Activated gamma-delta T cell treated with anti-CD3 and anti-CD28 coated beads, Interleukin-2, amount 50 U/mL, for 16 hours (primary cell): ENCODE measurements around the gene DIAPH2.
"Not testable (repeated sequence)": the region's sequence is repeated elsewhere in the genome, so short reads cannot be mapped to it uniquely, and the experiment has no call there.

Experiments used
- DNase-seq: peaks from one replicate; pipeline ENCODE4 v3.0.0-alpha.2; 2020; ENCODE audit warnings: low read depth

Gene DIAPH2

GRCh38 chrX:96684339-96685209, at the start of gene DIAPH2:
Gene DIAPH2 (plus strand): TSS chrX:96684842.
- DNase-seq = peak; percentile 48

DNA sequence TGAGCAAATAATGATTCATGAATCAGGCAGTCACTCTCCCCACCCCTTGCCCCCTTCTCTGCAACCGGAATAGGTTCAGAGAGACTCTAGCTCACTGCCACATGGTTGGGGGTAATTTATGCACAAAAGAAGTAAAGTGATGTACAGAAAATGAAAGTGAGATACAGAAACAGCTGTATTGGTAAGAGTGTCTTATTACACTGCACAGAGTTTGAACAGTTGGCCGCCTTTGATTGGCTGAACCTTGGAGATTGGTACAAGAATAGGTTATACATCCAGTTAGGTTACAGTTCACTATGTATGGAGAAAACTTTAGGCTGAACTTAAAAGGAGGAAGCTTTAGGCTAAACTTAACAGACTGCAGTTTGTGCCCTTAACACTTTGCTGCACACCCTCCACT, 34.6 kb upstream of the DIAPH2 start:
- no peak for DNase-seq

DNA sequence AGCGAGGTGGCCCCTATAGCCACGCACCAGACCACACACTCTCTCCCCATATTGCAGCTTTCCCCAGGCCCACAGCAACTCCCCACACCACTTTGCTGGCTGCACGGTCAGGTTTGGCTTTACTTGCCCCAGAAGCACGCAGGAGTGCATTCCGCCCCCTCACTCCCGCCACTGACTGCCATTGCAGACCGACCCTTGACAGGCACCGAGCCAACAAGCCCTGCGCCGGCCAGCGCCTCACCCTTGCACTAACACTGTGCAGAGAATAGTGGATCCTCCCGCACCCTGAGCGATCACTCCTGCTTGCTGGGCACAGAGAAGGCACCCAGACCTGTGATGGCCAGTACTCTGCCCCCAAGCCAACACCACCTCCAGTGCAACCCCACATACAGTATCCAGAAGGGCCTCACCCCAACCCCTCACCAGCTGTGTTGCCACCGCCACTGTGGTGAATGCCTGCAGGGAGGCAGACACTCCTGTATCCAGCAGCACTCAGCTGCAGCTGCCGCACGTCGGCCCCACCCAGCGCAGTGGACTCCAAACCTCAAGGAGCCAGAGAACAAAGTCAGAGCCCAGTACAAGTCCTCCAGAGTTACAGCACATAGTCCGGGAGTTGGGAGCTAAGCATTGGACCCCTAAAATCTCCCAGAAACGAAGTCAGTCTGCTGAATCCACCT, 28.6 kb upstream of the DIAPH2 start:
- no peak for DNase-seq

GRCh38 chrX:96682516-96682915, 2.1 kb upstream of the DIAPH2 start:
- no peak for DNase-seq

DNA sequence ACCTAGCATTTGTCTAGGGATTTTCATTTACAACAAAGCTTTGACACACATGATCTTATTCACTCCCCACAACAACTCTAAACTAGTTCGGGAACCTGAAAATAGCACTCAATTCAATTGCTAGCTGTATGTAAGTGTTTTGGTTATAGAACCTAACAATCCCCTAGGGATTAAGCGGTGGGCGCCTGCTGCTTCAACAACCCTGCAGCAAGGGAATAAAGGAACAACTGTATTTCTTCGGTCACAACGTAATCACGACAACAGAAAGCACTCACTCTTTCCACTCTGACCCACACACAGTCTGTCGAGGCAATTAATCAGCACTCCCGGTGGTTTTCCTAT, 674 bp upstream of the DIAPH2 start:
- no peak for DNase-seq

GRCh38 chrX:96685210-96686099, 813 bp downstream of the DIAPH2 start:
- DNase-seq = no peak

- DNase-seq = no peak
Measured at GRCh38 chrX:96687776-96688175, 3.1 kb downstream of the DIAPH2 start.

DNA sequence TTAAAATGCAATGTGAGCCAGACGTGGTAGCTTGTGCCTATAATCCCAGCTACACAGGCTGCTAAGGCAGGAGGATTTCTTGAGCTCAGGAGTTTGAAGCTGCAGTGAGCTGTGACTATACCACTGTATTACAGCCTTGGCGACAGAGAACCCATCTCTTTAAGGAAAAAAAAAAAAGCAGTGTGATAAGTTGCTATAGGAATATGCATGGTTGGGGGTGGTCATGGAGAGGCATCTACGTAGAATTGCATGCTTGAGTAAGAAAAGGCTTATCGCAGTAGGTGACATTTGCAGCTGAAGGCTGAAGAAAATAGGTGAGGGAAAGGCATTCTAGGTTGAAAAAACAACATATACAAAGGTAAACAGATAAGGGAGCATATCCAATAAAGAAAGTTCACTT, 4.1 kb downstream of the DIAPH2 start:
- no peak for DNase-seq

DNA sequence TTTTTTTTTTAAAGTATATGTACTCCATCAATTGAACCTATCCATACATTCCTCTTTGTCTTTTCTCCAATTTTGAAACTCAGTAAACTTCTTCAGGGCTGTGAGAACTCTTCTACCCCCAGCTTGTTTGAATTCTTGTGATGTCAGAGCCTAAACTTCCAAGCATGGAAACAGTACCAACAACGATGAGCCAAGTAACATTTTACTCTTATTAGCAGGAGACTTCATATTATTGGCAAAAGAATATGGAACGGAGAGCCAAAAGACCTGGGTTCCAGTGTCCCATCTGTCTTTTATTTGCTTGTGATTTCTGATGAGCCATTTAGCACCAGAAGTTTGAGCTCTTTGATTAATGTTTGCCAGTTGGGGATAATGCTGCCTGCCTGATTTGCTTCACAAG, 5.3 kb downstream of the DIAPH2 start:
- DNase-seq = no peak

DNA sequence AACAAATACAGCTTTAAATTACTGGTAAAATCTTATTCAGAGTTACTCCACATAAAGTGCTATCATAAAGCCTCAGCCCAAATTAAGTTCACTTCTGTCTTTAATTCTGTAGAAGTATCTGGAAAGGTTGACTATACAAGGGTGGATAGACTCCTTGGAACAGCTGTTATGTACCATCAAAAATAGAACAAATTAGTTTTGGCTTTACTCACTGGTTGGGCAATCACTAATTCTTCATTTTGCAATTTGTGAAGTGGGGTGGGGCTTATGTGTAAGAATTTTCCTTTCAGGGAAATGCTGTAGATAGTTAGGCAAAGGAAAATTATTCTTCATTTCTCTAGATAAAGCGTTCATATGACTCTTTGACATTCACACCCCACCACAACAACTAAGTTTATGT, 7.8 kb downstream of the DIAPH2 start:
- DNase-seq = no peak

DNA sequence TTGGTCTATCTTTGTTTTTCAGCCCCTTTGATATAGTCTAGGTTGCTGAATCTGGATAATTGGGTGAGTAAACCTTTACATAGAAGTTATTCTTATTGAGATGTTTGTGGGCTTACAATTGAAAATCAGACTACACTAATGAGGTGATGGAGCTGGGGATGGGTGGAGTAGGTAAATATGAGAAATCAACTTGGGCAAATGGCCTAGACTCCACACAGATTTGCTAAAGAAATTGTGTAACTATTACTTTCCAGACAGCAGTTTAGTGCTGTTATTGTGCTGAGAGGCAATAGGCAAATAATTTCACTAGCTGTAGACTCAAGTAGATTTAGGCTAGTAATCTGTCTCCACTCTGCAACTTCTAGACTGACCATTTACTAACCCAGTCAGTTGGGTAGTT, 8.2 kb downstream of the DIAPH2 start:
- DNase-seq = no peak

DNA sequence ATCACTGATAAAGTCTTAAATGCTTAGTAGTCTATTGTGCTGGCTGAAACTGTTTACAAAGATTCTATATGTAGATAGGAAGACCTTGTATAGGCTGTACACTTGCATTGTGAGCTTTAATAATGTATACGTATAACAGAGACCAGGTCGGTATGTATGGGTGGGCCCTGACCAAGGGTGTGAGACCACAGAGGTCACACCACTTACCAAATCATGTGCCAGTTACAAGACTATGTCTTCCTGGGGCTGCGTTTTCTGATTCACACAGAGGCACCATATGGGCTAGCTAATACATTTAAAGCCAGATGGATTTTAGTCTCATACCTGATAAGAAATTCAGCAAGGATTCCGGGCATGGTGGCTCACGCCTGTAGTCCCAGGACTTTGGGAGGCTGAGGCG, 8.8 kb downstream of the DIAPH2 start:
- no peak for DNase-seq

DNA sequence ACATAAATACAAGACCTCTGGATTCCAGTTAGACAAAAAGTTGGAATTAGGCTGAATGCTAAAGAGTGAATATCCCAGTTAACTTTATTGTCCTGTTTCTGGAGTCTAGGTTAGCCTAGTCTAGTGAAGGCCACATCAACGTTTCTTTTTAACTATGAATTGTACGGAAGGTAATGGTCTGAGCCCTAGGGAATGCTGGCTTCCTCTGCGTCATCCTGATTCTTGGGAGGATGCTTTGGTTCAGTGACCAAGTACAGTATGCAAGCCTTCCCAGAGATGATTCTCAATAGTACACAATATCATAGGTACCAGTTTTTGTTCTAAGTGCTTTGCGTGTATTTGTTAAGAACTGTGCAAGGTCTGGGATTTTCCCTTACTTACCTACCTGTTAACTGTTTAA, 11.8 kb downstream of the DIAPH2 start:
- DNase-seq = no peak

DNA sequence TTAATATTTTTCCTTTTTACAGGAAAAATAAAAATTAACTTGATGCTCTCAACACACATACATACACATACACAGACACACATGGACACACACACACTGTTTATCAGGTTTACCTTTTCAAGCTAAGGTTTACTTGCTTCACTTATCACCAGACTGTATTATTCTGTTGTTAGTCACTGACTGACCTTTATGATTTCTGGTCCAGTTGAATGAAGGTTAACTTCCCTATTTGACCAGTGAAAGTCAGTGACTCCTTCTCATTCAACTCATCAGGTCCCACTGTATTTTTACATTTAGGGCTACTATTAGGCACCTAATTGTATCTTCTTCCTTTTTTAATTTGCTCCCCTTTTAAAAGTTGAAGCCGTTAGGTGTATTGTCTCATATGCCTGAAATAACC, 16.0 kb downstream of the DIAPH2 start:
- no peak for DNase-seq

- DNase-seq = no peak
Measured at GRCh38 chrX:96703379-96703778, 18.7 kb downstream of the DIAPH2 start.

GRCh38 chrX:96703816-96704215, 19.2 kb downstream of the DIAPH2 start:
- no peak for DNase-seq

DNA sequence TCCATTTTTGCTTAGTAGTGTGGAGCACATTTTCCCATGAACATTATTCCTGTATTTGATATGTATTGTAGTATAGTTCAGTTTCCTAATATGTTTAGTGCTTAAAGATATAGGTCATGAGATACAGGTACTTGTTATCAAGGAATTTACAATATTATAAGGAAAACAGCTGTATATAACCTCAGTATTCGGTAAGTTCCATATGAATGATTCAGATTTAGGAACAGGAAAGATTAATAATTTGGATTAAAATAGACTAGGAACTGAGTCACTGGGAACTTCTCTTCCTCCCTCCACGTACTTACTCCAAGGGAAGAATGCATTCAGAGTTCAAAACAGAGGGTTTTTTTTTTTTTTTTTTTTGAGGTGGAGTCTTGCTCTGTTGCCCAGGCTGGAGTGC, 20.0 kb downstream of the DIAPH2 start:
- DNase-seq = no peak

- no peak for DNase-seq
Measured at GRCh38 chrX:96705905-96706304, 21.3 kb downstream of the DIAPH2 start.

DNA sequence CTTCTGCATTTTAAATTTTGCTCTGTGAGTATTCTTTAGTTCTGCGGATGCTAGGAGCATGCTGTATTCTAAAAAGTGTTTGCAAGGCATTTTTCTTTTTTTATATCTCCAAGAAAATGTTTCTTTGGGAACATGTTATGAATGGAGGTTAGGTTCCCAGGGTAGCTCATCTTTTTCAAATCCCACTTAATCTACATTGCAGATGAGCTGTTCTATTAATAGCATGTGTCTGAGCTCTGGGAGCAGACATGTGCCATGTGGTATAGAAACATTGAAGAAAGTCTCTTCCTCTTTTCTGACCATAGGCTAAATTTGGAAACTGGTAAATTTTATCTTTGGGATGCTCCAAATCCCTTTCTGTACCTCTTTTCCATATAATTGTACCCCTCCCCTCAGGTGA, 23.2 kb downstream of the DIAPH2 start:
- no peak for DNase-seq

- no peak for DNase-seq
Measured at GRCh38 chrX:96710031-96710430, 25.4 kb downstream of the DIAPH2 start.

DNA sequence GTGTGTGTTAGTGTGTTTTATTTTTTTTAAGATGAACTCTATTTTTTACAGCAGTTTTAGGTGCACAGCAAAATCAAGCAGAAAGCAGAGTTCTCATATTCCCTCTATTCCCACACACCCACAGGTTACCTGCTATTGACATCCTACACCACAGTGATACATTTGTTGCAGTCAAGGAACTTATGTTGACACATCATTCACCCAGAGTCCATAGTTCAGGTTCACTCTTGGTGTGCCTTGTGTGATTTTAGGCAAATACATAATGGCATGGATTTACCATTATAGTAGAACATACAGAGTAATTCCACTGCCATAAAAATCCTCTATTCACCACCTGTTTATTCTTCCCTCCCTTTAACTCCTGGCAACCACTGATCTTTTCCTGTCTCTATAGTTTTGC, 28.7 kb downstream of the DIAPH2 start:
- no peak for DNase-seq

- not testable (repeated sequence) for DNase-seq
Measured at GRCh38 chrX:96714393-96714792, 29.8 kb downstream of the DIAPH2 start.

- no peak for DNase-seq
Measured at GRCh38 chrX:96715481-96715880, 30.8 kb downstream of the DIAPH2 start.
